Neural progenitor cell (in vitro differentiated cells): ENCODE results near the gene LUZP2.

Experiments
- EZH2 ChIP-seq: fragments of 200-600 bp; sonication (generic); IDR thresholded peaks from 2 replicates; pipeline ENCODE4 v1.6.1; 2017; ENCODE audit warnings: antibody characterized with exemption, mild to moderate bottlenecking, moderate library complexity
- EZH2phosphoT487 ChIP-seq: fragments of 200-600 bp; sonication (generic); IDR thresholded peaks from 2 replicates; pipeline ENCODE4 v1.6.1; 2017; ENCODE audit warnings: antibody characterized with exemption
- TF ChIP-seq, protein P1 (sequence below): fragments of 200-600 bp; sonication (generic); IDR thresholded peaks from 2 replicates; pipeline ENCODE4 v1.5.1; 2017; ENCODE audit warnings: antibody characterized with exemption, mild to moderate bottlenecking

DNA sequence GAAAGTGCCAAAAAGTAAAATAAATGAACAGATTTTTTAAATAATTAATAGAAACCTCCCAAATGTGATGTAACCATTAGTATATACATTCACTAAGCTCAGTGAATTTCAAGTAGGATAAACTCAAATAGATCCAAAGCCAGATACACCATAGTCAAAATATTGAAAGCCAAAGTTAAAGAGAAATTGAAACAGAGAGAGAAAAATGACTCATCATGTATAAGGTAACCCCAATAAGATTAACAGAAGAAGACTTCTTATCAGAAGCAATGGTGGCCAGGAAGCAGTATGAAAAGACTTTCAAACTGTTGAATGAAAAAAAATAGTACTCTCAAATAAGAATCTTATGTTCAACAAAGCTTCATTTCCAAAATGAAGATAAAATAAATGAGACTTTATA lies 70.5 kb downstream of the LUZP2 start:
- TF ChIP-seq, protein P1, sequence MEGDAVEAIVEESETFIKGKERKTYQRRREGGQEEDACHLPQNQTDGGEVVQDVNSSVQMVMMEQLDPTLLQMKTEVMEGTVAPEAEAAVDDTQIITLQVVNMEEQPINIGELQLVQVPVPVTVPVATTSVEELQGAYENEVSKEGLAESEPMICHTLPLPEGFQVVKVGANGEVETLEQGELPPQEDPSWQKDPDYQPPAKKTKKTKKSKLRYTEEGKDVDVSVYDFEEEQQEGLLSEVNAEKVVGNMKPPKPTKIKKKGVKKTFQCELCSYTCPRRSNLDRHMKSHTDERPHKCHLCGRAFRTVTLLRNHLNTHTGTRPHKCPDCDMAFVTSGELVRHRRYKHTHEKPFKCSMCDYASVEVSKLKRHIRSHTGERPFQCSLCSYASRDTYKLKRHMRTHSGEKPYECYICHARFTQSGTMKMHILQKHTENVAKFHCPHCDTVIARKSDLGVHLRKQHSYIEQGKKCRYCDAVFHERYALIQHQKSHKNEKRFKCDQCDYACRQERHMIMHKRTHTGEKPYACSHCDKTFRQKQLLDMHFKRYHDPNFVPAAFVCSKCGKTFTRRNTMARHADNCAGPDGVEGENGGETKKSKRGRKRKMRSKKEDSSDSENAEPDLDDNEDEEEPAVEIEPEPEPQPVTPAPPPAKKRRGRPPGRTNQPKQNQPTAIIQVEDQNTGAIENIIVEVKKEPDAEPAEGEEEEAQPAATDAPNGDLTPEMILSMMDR, result no peak
- TF ChIP-seq EZH2, result no peak
- no peak for TF ChIP-seq EZH2phosphoT487
